Tibial artery (tissue), 4 donors: ENCODE data around the gene MLNR.

Experiments
- DNase-seq, 2 donors: peaks; one replicate each; pipeline ENCODE4 v3.0.0-alpha.2; 2019
- H3K27ac ChIP-seq, 2 donors: fragments of 200-600 bp; sonication (generic) in 1 of 2; 1 replicate in 1 of 2; 2 replicates in 1 of 2; pipeline ENCODE4 v1.5.1; 2018 to 2019; ENCODE audit warnings: mild to moderate bottlenecking in 1 of 2
- H3K27me3 ChIP-seq, 2 donors: fragments of 200-600 bp; sonication (generic) in 1 of 2; one replicate each; pipeline versions ENCODE4 v1.5.1 to v1.6.0; 2016 to 2019
- H3K36me3 ChIP-seq, 3 donors: fragments of 200-600 bp; sonication (generic) in 2 of 3; one replicate each; pipeline ENCODE4 v1.5.1; 2016 to 2019; ENCODE audit warnings: mild to moderate bottlenecking in 2 of 3
- H3K4me1 ChIP-seq, 4 donors: fragments of 200-600 bp; sonication (generic) in 2 of 4; 1 replicate in 3 of 4; 2 replicates in 1 of 4; pipeline ENCODE4 v1.5.1; 2016 to 2019
- H3K4me3 ChIP-seq, 2 donors: fragments of 200-600 bp; sonication (generic) in 1 of 2; 1 replicate in 1 of 2; 2 replicates in 1 of 2; pipeline ENCODE4 v1.5.1; 2018 to 2019; ENCODE audit warnings: mild to moderate bottlenecking in 2 of 2
- H3K9me3 ChIP-seq, 3 donors: fragments of 200-600 bp; sonication (generic) in 1 of 3; one replicate each; pipeline ENCODE4 v1.5.1; 2016 to 2019
- intact Hi-C: fragments of 100-400 bp; cut with DNase I; formaldehyde crosslinking; loops from one replicate; pipeline ENCODE4 v1.15.0; 2023; ENCODE audit warnings: low total_unique reads
- TF ChIP-seq, protein P1 (sequence below), 2 experiments: fragments of 200-600 bp in 1 of 2; fragments of 450-650 bp in 1 of 2; IDR thresholded peaks; one replicate each; pipeline ENCODE4 v1.5.1; 2017 to 2019; ENCODE audit warnings: antibody characterized with exemption in 2 of 2, mild to moderate bottlenecking in 1 of 2, moderate library complexity in 1 of 2

The MLNR gene

DNA sequence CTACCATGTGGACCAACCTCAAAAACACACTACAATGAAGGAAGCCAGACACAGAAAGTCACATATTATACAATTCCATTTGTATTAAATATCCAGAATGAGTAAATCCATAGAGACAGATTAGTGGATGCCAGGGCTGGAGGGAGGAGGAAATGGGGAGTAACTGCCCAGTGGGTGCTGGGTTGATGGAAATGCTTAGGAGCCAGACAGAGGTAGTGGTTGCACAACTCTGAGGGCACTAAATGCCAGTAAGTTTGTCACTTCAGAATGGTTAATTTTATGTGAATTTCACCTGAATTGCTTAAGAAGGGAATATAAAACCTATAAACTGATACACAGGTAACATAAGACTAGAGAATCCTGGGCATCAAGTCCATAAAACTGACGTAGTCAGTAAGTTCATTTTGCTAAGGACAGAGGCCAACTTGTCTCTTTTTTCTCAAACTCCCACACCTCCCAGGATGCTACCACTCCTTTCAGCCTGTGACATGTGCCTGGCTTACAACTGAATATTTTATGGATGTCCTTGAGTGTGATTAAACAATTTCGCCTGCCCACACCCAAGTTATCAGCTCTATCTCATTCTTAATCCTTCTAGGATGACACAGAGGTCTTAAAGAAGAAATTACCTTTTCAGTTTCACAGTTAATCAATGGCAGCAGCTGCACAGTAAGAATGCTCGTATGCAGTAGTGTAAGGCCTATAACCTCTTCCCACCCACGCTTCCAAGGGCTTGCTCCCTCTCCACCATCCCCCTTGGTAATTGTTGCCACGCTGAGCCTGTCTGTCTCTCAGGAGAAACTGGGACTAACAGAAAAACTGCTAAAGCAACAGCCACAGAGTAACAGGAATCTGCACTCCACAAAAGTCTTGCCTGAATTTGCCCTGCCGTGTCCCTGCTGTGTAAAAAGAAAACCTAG is 5.9 kb upstream of the MLNR start:
- peaks cover 0 to 14% (median 0%) of the 10 kb centered on the region in 3 donors for H3K36me3 ChIP-seq
- intact Hi-C loops = no loop called here
- H3K4me3 ChIP-seq = no peak overlapping the region
- no peak overlapping the region for H3K27ac ChIP-seq
- TF ChIP-seq, protein P1, sequence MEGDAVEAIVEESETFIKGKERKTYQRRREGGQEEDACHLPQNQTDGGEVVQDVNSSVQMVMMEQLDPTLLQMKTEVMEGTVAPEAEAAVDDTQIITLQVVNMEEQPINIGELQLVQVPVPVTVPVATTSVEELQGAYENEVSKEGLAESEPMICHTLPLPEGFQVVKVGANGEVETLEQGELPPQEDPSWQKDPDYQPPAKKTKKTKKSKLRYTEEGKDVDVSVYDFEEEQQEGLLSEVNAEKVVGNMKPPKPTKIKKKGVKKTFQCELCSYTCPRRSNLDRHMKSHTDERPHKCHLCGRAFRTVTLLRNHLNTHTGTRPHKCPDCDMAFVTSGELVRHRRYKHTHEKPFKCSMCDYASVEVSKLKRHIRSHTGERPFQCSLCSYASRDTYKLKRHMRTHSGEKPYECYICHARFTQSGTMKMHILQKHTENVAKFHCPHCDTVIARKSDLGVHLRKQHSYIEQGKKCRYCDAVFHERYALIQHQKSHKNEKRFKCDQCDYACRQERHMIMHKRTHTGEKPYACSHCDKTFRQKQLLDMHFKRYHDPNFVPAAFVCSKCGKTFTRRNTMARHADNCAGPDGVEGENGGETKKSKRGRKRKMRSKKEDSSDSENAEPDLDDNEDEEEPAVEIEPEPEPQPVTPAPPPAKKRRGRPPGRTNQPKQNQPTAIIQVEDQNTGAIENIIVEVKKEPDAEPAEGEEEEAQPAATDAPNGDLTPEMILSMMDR (IDR thresholded peaks at IDR 0.05) = no peak
- DNase-seq = no peak
- H3K27me3 ChIP-seq = peaks cover 0 to 13% of the 10 kb centered on the region in 2 donors
- H3K4me1 ChIP-seq = peaks cover 0 to 9% (median 5%) of the 10 kb centered on the region in 4 donors
- no peaks in the 10 kb centered on the region for H3K9me3 ChIP-seq

- intact Hi-C loops = no loop called here
- H3K36me3 ChIP-seq = peaks cover 0 to 8% (median 0%) of the 10 kb centered on the region in 3 donors
- no peaks in the 10 kb centered on the region for H3K9me3 ChIP-seq
- H3K4me3 ChIP-seq = no peak overlapping the region
- H3K27ac ChIP-seq = no peak overlapping the region
- TF ChIP-seq, protein P1 (IDR thresholded peaks at IDR 0.05) = no peak
- H3K27me3 ChIP-seq = peaks cover 0 to 19% of the 10 kb centered on the region in 2 donors
- H3K4me1 ChIP-seq = peaks cover 0 to 16% (median 7%) of the 10 kb centered on the region in 4 donors
- DNase-seq = peak in 1 of 2 donors; percentile 62
Observed at GRCh38 chr13:49214917-49215376, 5.2 kb upstream of the MLNR start.

DNA sequence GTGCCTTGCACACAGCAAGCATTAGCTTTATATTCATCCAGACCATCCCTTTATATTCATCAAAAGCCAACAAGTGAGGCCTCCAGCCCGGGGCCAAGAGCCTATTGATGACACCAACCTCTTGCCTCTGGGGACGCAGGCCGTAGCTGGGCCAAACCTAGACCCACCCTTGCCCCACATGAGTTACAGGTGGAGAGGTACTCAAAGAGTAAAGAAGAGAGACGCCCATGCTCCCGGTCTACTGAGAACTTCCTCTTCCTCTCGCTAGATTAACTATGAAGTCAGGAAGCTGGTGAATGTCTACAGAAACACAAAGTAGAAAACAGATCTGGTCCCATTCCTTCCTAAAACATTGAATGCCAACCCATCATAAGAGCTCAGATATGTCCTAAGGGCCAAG is 3.8 kb upstream of the MLNR start:
- TF ChIP-seq, protein P1 (IDR thresholded peaks at IDR 0.05) = no peak
- DNase-seq = no peak
- H3K36me3 ChIP-seq = no peaks in the 10 kb centered on the region
- intact Hi-C loops = no loop called here
- peaks cover 0 to 33% of the 10 kb centered on the region in 2 donors for H3K27me3 ChIP-seq
- no peak overlapping the region for H3K4me3 ChIP-seq
- H3K4me1 ChIP-seq = peaks cover 0 to 29% (median 17%) of the 10 kb centered on the region in 4 donors
- no peaks in the 10 kb centered on the region for H3K9me3 ChIP-seq
- H3K27ac ChIP-seq = no peak overlapping the region

DNA sequence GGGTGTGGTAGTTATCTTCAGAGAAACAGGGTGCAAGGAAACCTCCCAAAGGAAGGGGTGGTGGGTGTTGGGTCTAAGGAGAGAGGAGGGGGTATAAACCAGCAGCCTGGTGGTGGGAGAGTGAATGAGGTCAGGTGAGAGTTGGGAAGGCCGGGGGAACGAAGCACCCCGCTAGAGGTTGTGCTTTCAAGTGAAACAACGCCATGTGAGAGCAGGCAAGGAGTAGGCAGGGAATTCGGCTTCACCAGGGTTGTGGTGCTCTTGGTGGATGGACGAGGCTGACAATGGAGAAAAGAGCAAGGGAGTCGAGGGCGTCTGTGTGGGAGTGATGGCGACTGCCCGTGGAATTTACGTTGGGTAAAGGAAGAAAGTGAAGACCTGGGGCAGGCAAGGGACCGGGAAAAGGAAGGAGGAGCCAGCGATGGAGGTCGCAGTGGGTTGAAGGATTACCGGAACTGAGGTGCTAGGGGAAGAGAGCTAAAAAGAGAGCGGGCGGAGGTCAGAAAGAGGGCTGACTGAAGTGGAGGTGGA is 2.1 kb upstream of the MLNR start:
- H3K4me1 ChIP-seq = peaks cover 0 to 31% (median 17%) of the 10 kb centered on the region in 4 donors
- no peaks in the 10 kb centered on the region for H3K9me3 ChIP-seq
- TF ChIP-seq, protein P1 (IDR thresholded peaks at IDR 0.05) = no peak
- peaks cover 0 to 49% of the 10 kb centered on the region in 2 donors for H3K27me3 ChIP-seq
- DNase-seq = no peak
- intact Hi-C loops = no loop called here
- H3K27ac ChIP-seq = no peak overlapping the region
- H3K4me3 ChIP-seq = no peak overlapping the region
- no peaks in the 10 kb centered on the region for H3K36me3 ChIP-seq

GRCh38 chr13:49218493-49219051 is 1.6 kb upstream of the MLNR start:
- Histone ChIP-seq H3K4me3 (no peak overlapping the region), H3K27me3 (peaks cover 0 to 49% of the 10 kb centered on the region in 2 donors), H3K4me1 (peaks cover 0 to 31% (median 17%) of the 10 kb centered on the region in 4 donors), H3K27ac (no peak overlapping the region), H3K9me3 (no peaks in the 10 kb centered on the region), H3K36me3 (no peaks in the 10 kb centered on the region)
- intact Hi-C loops = no loop called here
- TF ChIP-seq, protein P1 (IDR thresholded peaks at IDR 0.05) = no peak
- DNase-seq = no peak
